Measurements from ENCODE around the gene BABAM1. TPM values are rescaled to one million over a fixed set of nuclear protein-coding genes. Genes with fewer than 3 reads are reported as not detected.

The BABAM1 gene
- total and polyA plus RNA-seq, 2 of the 4 experiments (the other 2 are of a cell fraction): 95.1 to 101 TPM

GRCh38 chr19:17266589-17266974, 661 bp upstream of the BABAM1 start:
- H2AFZ ChIP-seq (replicated peaks; ENCODE audit: low read length, poor library complexity): peak overlapping the region; percentile 36
- H2BK5ac ChIP-seq (ENCODE audit: low read depth, low read length, poor library complexity, severe bottlenecking): no peak overlapping the region
- peak overlapping the region; percentile 11; the same call in 1 of the 2 replicates for H4K5ac ChIP-seq (ENCODE audit: low read depth, low read length)
- in situ Hi-C loops (cut with MboI; ENCODE audit: low sequenced_read_pairs): no loop called here
- H3K79me1 ChIP-seq (ENCODE audit: low read depth in 1 of 2, low read length in 2 of 2): peaks cover 0 to 22% of the 10 kb centered on the region in 2 experiments; a peak in 2 of 4 replicates
- dilution Hi-C loops (cut with HindIII; ENCODE audit: low sequenced_read_pairs, unreplicated experiment): no loop called here
- peaks cover 9% of the 10 kb centered on the region; the same call in 1 of the 2 replicates for H3K36me3 ChIP-seq (ENCODE audit: control insufficient read depth, insufficient read depth, low read length)
- H3K27ac ChIP-seq (ENCODE audit: insufficient read depth, low read length): no peak overlapping the region
- no peak overlapping the region for H2AK5ac ChIP-seq (ENCODE audit: low read depth, low read length)
- H4K91ac ChIP-seq (ENCODE audit: insufficient read depth, low read depth, low read length): no peak overlapping the region
- no peaks in the 10 kb centered on the region for H4K20me1 ChIP-seq (ENCODE audit: insufficient read depth, low read length)
- intact Hi-C loops (cut with micrococcal nuclease): no loop called here
- no CpG with 5 or more reads among the region's 12 CpGs for WGBS, 2 experiments (ENCODE audit: extremely low coverage in 2 of 2, insufficient read length in 1 of 2)
- H3K23ac ChIP-seq (ENCODE audit: low read depth, low read length): no peak overlapping the region
- CTCF ChIA-PET: interaction anchor here (0.5 kb wide), 1 partner anchor 13 kb away, joined by 3 read pairs; no protein-coding TSS in a partner anchor
- no peaks in the 10 kb centered on the region for H3K27me3 ChIP-seq (ENCODE audit: control insufficient read depth, insufficient read depth, low read length)
- H3K4me1 ChIP-seq (ENCODE audit: control insufficient read depth, insufficient read depth, low read length): no peaks in the 10 kb centered on the region; the same call in 1 of the 2 replicates
- H4K8ac ChIP-seq (ENCODE audit: low read depth in 2 of 2, low read length in 2 of 2): peak overlapping the region; percentile 68 to 81; a peak in 3 of 4 replicates
- no peaks in the 10 kb centered on the region for H3K9me3 ChIP-seq (ENCODE audit: control insufficient read depth, insufficient read depth, low read length)
- ATAC-seq (ENCODE audit: low read depth): no peak
- no peak overlapping the region for H3K4me2 ChIP-seq (ENCODE audit: low read depth, low read length)
- no peak overlapping the region for H3K14ac ChIP-seq (replicated peaks; ENCODE audit: low read depth, low read length)
- no peak overlapping the region for H3K18ac ChIP-seq (ENCODE audit: low read depth, low read length)
- no TSS peak for BruUV-seq (replicated peaks)
- H2AK9ac ChIP-seq (replicated peaks; ENCODE audit: low read depth, low read length, poor library complexity): no peak overlapping the region
- H3K4me3 ChIP-seq (ENCODE audit: insufficient read depth, low read depth, low read length): no peak overlapping the region
- H3K9ac ChIP-seq (ENCODE audit: low read depth, low read length): no peak overlapping the region
- H2BK120ac ChIP-seq (ENCODE audit: low read depth, low read length): no peak overlapping the region
- H3K56ac ChIP-seq (ENCODE audit: extremely low read depth, insufficient read depth, low read length): no peak overlapping the region
- H3K9me1 ChIP-seq (ENCODE audit: insufficient read depth, low read length): no peaks in the 10 kb centered on the region
- H2BK20ac ChIP-seq (ENCODE audit: low read depth, low read length): no peak overlapping the region
- no peak overlapping the region for H2BK15ac ChIP-seq (ENCODE audit: low read depth, low read length)
- POLR2A ChIA-PET (ENCODE audit: unreplicated experiment): interaction anchor here (0.7 kb wide), 1 partner anchor 51 kb away, joined by 4 read pairs; the partner anchor contains the start of gene USE1
- no peak overlapping the region for H3K4ac ChIP-seq (ENCODE audit: low read depth, low read length)
- TF ChIP-seq USF2 (IDR thresholded peaks at IDR 0.05; ENCODE audit: low read depth, low read length) (no peak), ELK1 (IDR thresholded peaks at IDR 0.05; ENCODE audit: borderline replicate concordance, low read depth, low read length) (no peak), BHLHE40 (IDR thresholded peaks at IDR 0.05; ENCODE audit: low read depth, low read length) (no peak), CEBPB (IDR thresholded peaks at IDR 0.05; ENCODE audit: low read depth, low read length) (no peak), POLR2A (IDR thresholded peaks at IDR 0.05; ENCODE audit: low read depth, low read length) (no peak), MAFK (IDR thresholded peaks at IDR 0.05; ENCODE audit: low read depth, low read length) (no peak), MAZ (IDR thresholded peaks at IDR 0.05; ENCODE audit: borderline replicate concordance, low read depth, low read length) (no peak), NFE2L2 (IDR thresholded peaks at IDR 0.05; ENCODE audit: low read depth, low read length) (no peak), RCOR1 (IDR thresholded peaks at IDR 0.05; ENCODE audit: insufficient replicate concordance, low read length) (no peak), CTCF (conservative IDR thresholded peaks at IDR 0.05; ENCODE audit: low read depth, low read length) (no peak), RFX5 (IDR thresholded peaks at IDR 0.05; ENCODE audit: low read depth, low read length) (no peak), RAD21 (IDR thresholded peaks at IDR 0.05; ENCODE audit: low read length) (no peak), CHD1 (IDR thresholded peaks at IDR 0.05; ENCODE audit: low read depth, low read length) (no peak), SMC3 (IDR thresholded peaks at IDR 0.05; ENCODE audit: low read depth, low read length) (no peak), MXI1 (IDR thresholded peaks at IDR 0.05; ENCODE audit: borderline replicate concordance, low read depth, low read length) (no peak), FOS (IDR thresholded peaks at IDR 0.05; ENCODE audit: low read depth, low read length) (no peak)
- no peak for DNase-seq
